Kidney epithelial cell (primary cell): ENCODE measurements around the gene SYTL2. TPM values are rescaled to one million over a fixed set of nuclear protein-coding genes. Genes with fewer than 3 reads are reported as not detected.

Experiments
- DNase-seq: peaks from one replicate; pipeline ENCODE4 v3.0.0-alpha.2; 2010; ENCODE audit warnings: low read depth
- H3K27me3 ChIP-seq: 2 replicates; pipeline ENCODE4 v1.6.0; 2011; ENCODE audit warnings: low read length; ENCODE audit not compliant: control insufficient read depth, insufficient read depth
- H3K36me3 ChIP-seq: 2 replicates; pipeline ENCODE4 v1.5.1; 2011; ENCODE audit warnings: low read length; ENCODE audit not compliant: control insufficient read depth, insufficient read depth
- H3K4me3 ChIP-seq: 2 replicates; pipeline ENCODE4 v1.5.1; 2011; ENCODE audit warnings: low read depth, mild to moderate bottlenecking, control low read depth, low read length
- total RNA-seq: library from RNA; depleted of rRNA; stranded (reverse); fragments of >200 nt; gene quantifications from 2 replicates; pipeline ENCODE4 v1.2.3, GENCODE V29; 2015
- TF ChIP-seq, protein P1 (sequence below): IDR thresholded peaks from 2 replicates; pipeline ENCODE4 v1.5.1; 2011; ENCODE audit warnings: mild to moderate bottlenecking, moderate library complexity, low read length, control low read depth, inconsistent platforms; ENCODE audit not compliant: insufficient read depth, poor library complexity, severe bottlenecking

Gene SYTL2
- total RNA-seq, 1 donor from 2014 or later, result 7.5 TPM

DNA sequence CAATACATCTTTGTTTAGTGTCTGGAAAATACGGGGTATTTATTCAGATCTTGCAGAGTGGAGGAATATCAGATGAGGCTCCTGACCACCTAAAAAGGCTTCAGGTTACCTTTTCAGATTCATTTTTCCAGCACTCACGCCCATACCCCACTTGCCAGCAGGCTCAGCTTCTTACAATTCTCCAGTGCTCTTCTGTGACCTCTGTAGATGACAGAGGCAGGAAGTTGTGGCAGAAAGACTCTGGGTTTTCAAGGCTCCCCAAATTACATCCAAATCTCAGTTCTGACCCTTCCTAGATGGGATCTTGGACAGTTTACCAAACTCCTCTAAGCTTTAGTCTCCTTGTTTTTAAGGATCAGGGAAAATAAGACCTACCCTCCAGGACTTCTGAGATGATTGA lies 61.1 kb downstream of the SYTL2 start:
- no peaks in the 10 kb centered on the region for H3K27me3 ChIP-seq
- TF ChIP-seq, protein P1, sequence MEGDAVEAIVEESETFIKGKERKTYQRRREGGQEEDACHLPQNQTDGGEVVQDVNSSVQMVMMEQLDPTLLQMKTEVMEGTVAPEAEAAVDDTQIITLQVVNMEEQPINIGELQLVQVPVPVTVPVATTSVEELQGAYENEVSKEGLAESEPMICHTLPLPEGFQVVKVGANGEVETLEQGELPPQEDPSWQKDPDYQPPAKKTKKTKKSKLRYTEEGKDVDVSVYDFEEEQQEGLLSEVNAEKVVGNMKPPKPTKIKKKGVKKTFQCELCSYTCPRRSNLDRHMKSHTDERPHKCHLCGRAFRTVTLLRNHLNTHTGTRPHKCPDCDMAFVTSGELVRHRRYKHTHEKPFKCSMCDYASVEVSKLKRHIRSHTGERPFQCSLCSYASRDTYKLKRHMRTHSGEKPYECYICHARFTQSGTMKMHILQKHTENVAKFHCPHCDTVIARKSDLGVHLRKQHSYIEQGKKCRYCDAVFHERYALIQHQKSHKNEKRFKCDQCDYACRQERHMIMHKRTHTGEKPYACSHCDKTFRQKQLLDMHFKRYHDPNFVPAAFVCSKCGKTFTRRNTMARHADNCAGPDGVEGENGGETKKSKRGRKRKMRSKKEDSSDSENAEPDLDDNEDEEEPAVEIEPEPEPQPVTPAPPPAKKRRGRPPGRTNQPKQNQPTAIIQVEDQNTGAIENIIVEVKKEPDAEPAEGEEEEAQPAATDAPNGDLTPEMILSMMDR, result no peak
- DNase-seq, result no peak
- no peak overlapping the region for H3K4me3 ChIP-seq
- H3K36me3 ChIP-seq, result no peaks in the 10 kb centered on the region

DNA sequence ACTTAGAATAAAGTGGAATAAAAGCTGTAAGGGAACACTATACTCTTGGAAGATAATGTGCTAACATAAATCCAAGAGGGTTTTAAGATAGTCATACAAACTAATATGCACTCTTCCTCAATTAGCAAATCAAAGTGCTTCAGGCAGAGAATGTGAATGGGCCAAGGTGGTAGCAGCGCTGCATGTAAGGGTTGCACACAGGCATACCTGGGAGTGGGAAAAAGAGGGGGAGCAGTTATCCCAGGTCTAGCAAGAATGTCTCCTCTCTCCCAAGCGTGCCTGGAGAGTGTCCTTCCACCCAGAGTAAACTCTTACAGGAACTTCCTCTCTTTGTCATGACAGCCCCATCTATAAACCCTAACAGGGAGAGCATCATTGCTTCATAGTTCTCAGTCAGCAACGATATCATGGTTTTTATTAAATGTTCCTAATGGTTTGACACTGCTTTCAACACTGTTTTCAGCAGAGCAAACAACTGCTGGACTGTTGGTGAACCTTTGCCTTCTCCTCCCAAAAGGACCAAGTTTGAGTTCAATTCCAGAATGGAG lies 61.6 kb downstream of the SYTL2 start:
- TF ChIP-seq, protein P1, result no peak
- H3K4me3 ChIP-seq, result no peak overlapping the region
- no peaks in the 10 kb centered on the region for H3K27me3 ChIP-seq
- DNase-seq, result no peak
- no peaks in the 10 kb centered on the region for H3K36me3 ChIP-seq

DNA sequence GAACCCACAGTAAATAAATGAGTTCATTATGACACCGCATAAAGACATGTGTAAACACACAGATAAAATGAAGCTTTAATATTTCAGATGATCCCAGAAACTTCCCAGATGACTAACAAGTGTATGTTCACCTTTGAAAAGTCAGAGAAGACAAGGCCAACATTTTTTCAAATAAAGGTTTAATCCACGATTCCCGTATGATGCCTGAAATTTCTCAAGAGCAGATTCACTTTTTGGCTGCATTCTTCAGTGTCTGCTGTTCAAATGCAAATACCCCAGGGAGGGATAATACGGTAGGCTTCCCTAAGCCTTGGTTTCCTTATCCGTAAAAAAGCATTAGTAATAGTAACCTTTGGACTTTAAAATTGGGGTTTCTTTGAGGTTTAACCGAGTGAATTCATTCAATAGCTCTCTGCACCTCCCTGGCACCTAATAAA lies 62.5 kb downstream of the SYTL2 start:
- no peaks in the 10 kb centered on the region for H3K36me3 ChIP-seq
- TF ChIP-seq, protein P1, result no peak
- DNase-seq, result no peak
- H3K27me3 ChIP-seq, result no peaks in the 10 kb centered on the region
- H3K4me3 ChIP-seq, result no peak overlapping the region

DNA sequence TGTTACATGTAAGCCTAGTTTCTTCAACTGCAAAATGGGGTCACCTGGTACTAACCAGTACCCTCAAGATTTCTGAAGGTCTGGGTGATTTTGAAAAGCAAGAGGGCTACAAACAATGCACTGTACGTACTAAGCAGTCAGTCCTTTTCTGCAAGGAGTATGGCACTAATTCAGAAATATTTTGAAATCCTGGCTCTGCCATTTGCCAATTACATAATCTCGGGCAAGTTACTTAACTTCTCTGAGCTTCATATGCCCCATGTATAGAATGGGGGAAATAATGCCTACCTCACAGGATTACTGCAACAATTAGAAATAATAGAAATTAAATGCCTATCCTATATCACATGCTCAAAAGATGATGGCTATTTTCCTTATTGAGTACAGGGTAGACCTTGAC lies 64.3 kb downstream of the SYTL2 start:
- no peaks in the 10 kb centered on the region for H3K36me3 ChIP-seq
- TF ChIP-seq, protein P1, result no peak
- H3K27me3 ChIP-seq, result no peaks in the 10 kb centered on the region
- DNase-seq, result no peak
- H3K4me3 ChIP-seq, result no peak overlapping the region

DNA sequence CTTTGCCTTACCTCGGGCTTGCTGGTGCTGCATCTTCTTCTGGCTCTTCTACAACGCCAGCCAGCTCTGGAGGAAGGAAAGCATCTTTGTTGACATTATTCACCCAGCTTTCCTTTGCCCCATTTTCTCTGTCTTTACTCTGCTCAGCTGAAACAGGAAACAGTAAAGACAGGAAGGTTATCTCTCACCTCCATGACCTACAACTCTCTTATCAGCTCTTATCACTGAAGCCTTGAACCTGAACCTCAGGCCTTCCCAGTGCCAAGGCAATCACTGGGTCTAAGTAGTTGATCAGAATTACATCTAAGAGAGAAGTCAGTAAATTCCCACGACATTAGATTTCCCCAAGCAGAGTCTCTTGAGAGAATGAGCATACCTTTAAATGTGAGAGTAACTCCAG lies 65.3 kb downstream of the SYTL2 start:
- Histone ChIP-seq H3K36me3 (no peaks in the 10 kb centered on the region), H3K4me3 (no peak overlapping the region), H3K27me3 (no peaks in the 10 kb centered on the region)
- TF ChIP-seq, protein P1, result no peak
- DNase-seq, result no peak

DNA sequence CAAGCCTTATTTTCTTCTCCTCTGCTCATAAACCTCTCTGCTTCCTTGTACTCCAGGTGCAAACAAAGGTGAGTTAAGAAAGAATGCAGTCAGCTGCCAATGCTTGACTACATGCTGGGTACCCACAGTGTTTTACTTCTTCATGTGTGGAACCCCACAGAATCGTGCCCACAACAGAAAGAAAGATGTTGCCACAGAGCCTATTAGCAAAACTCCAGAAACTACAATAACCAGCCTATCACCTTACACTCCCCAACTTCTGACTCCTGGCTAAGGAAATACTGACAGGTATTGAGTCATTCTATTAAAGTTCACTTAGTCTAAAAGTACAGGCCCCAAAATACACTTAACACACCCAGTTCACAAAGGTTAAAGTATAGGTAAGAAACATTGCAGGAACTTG lies 68.1 kb downstream of the SYTL2 start:
- Histone ChIP-seq H3K36me3 (no peaks in the 10 kb centered on the region), H3K27me3 (no peaks in the 10 kb centered on the region), H3K4me3 (no peak overlapping the region)
- DNase-seq, result no peak
- TF ChIP-seq, protein P1, result no peak
